AG09319 (cell line): Measurements from ENCODE around the gene USH1G.
A peak's percentile ranks its signal among the peaks of the same experiment; 100 is the strongest.

Source experiments
- DNase-seq: peaks from one replicate; pipeline ENCODE4 v3.0.0-alpha.2; 2010; ENCODE audit warnings: low read depth; ENCODE audit errors: extremely low read depth
- TF ChIP-seq, protein P1 (sequence below): IDR thresholded peaks from 2 replicates; pipeline ENCODE4 v1.5.1; 2011; ENCODE audit warnings: low read depth, mild to moderate bottlenecking, inconsistent platforms, low read length, moderate library complexity

The USH1G gene

DNA sequence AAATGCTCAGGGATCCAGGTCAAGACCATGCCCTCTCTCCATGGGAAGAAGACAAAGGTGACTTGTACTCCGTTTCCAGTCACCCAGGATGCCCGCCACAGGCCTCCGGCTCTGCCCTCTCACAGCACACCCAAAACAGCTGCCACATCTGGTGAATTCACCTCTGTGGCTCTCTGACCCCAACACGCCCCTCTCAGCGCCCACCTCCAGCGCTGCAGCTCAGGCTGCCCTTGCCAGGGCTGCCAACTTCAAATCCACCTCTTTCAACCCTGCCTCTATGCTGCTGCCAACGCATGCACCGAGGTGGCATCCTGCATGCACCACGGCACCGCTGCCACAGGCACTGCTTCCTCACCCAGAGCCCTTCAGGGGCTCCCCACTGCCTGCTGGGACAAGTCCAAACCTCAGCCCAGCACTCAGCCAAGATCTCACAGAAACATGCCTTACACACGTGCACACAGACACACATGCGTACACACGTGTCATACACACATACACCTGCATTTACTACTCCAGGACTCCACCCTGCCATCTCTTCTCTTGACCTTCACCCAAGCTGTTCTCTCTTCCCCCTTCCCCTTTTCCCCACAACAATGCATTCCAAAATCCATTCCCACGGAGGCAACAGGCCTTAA lies 42.0 kb upstream of the USH1G start:
- DNase-seq = no peak
- TF ChIP-seq, protein P1, sequence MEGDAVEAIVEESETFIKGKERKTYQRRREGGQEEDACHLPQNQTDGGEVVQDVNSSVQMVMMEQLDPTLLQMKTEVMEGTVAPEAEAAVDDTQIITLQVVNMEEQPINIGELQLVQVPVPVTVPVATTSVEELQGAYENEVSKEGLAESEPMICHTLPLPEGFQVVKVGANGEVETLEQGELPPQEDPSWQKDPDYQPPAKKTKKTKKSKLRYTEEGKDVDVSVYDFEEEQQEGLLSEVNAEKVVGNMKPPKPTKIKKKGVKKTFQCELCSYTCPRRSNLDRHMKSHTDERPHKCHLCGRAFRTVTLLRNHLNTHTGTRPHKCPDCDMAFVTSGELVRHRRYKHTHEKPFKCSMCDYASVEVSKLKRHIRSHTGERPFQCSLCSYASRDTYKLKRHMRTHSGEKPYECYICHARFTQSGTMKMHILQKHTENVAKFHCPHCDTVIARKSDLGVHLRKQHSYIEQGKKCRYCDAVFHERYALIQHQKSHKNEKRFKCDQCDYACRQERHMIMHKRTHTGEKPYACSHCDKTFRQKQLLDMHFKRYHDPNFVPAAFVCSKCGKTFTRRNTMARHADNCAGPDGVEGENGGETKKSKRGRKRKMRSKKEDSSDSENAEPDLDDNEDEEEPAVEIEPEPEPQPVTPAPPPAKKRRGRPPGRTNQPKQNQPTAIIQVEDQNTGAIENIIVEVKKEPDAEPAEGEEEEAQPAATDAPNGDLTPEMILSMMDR = no peak

DNA sequence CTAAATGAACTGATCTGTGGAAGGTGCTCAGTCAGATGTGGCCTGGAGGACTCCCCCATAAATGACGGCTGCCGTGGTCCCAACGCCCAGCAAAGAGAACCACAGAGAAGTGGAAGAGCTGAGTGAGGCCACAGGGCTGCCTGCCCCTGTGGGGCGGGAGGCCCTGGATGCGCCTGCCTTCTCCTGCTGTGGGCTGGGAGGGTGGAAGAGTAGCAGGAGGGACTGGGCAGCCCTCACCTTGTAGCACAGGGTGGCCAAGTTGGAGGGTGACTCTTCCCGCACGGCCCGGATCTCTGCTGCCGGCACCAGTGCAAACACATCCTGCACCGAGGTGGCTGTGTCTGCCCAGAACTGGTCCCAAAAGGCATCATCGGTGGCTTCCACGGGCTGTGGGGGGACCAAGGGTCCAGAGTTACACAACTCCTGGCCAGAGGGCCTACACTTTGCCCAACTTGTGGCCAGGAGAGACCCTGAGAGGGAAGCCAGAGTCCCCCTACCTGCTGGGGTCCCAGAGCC lies 41.2 kb upstream of the USH1G start:
- TF ChIP-seq, protein P1 = no peak
- no peak for DNase-seq

DNA sequence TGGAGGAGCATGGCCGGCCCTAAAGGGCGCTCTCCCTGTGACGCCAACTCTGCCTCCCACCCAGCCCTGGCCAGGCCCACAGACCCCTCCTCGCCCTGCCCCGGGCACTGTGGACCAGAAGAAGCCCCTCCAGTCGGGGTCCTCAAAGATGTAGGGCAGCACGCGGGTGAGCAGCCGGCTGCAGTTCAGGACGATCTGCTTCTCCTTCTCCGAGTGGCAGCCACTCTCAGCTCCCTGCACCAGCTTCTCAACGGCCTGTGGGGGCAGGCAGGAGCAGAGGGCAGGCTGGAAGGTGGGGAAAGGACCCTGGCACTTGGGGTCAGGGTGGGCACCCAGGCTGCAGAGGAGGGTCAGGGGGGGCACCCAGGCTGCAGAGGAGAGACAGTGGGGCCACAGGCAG lies 40.6 kb upstream of the USH1G start:
- no peak for DNase-seq
- TF ChIP-seq, protein P1 = no peak

DNA sequence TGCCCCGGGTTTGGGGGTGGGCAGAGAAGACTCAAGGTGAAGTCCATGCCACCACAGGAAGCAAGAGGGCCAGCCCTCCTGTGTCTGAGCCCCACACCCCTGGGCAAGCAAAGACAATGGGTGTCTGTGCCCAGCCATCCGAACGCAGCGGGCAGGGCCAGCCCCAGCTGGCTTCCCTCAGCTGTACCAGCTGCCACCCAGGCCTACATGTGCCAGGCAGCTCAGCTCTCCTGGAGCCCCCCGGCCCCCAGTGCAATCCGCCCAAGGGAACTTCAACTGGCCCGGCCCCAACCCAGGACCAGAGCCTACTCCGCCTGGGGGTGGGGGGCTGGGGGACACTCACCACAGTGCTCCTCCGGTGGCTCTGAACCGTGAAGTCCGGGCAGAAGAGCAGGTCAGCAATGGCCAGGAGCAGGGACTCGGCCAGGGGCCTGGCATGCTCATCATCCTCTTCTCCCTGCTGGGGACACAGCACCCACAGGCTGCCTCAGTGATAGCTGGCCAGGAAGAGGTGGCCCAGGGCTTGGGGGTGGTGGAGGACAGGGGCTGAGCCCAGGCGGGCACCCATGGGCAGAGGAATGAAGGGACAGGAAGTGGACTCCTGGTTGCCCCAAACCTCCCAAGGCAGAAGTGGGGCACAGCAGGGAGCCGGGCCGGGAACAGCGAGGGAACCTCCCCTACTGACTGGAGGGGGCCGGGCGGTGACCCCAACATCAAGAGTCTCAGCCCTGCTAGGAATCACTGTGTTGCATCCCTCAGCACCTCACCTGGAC lies 39.8 kb upstream of the USH1G start:
- TF ChIP-seq, protein P1 = no peak
- DNase-seq = no peak

DNA sequence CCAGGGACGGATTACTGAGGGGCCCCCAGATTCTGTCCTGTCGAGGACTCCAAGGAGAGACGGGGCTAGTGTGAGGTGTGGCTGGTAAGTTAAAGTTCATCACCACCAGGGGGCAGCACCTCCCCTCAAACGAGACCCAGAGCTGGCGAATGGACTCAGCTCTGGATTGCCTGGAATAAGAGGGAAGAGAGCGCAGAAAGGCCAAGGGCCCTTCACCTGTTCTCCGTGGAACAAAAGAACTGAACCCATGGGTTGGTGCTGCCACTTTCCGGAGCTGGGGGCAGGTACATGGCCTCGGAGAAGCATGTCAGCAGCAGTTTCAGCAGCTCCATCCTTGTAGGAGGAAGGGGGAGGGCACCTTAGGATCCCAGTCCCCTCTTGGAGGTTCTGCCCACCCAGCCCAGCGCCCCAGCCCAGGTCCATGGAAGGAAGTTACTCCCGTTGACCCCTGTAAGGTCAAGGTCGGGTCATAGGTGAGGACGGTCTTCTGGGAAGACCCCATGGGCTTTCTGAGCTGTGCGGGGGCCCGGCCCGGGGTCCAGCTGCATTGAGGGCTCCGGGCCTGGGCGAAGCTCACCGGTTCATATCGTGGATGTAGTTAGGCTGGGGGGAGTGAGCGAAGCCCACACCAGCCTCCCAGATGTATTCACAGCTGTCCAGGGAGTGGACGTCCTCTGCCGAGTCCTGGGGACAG lies 38.7 kb upstream of the USH1G start:
- TF ChIP-seq, protein P1 = peak; percentile 68
- peak; percentile 67 for DNase-seq

DNA sequence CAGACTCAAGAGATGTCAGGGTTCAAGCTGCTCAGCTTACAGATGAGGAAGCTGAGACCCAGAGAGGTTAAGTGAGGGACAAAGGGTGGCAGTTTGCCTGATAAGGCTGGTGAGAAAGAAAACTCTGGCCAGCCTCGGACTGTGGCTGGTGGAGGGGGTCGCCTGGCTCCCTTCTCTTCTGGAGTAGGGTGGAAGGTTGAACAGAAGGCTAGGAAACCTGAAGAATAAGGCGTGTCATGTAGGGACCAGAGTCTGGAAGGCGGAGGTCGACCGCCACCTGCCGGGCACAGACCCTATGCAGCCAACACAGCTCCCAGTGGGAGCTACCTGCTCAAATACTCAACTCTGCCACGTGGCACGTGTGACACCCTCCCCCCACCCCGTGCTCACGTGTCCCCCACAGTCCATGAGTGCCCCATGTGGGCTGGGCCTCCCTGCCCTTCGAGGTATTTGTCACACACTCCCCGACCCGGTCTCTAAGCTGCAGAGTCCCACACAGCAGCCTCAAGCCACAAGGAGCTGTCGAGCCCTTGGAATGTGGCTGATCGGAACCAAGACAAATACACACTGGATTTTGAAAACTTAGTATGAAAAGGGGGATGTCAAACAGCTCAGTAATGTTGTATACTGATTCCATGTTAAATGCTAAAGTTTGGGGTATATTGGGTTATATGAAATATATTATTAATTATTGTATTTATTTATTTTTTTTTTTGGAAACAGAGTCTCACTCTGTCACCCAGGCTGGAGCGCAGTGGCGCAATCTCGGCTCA lies 37.7 kb upstream of the USH1G start:
- TF ChIP-seq, protein P1 = peak; percentile 21
- DNase-seq = no peak
